HEK293 (cell line): ENCODE measurements around the gene ROBO1.

ENCODE experiments used
- BCL6B ChIP-seq: fragments of 450-650 bp; formaldehyde crosslinking; IDR thresholded peaks from 2 replicates; pipeline ENCODE4 v1.5.1; 2017; ENCODE audit warnings: missing biosample characterization, missing genetic modification characterization
- REST ChIP-seq: fragments of 450-650 bp; formaldehyde crosslinking; IDR thresholded peaks from 2 replicates; pipeline ENCODE4 v1.5.1; 2016; ENCODE audit warnings: missing biosample characterization, missing genetic modification characterization
- ZNF146 ChIP-seq: fragments of 450-650 bp; formaldehyde crosslinking; IDR thresholded peaks from 2 replicates; pipeline ENCODE4 v1.5.1; 2016; ENCODE audit warnings: missing biosample characterization, missing genetic modification characterization
- ZNF704 ChIP-seq: fragments of 450-650 bp; formaldehyde crosslinking; IDR thresholded peaks from 2 replicates; pipeline ENCODE4 v1.5.1; 2016; ENCODE audit warnings: missing biosample characterization, missing genetic modification characterization

- TF ChIP-seq BCL6B (tag by site-specific recombination) (no peak), REST (tag by site-specific recombination) (no peak), ZNF146 (no peak), ZNF704 (tag by site-specific recombination) (no peak)
These were observed 1187.1 kb downstream of the ROBO1 start for GRCh38 chr3:78580681-78581080.
